AG09309 (cell line): ENCODE measurements around the gene GOSR2.

ENCODE experiments used
- DNase-seq: peaks from one replicate; pipeline ENCODE4 v3.0.0-alpha.2; 2010; ENCODE audit warnings: low read depth
- H3K4me3 ChIP-seq: 2 replicates; pipeline ENCODE4 v1.5.1; 2011; ENCODE audit warnings: mild to moderate bottlenecking, low read depth, low read length, moderate library complexity; ENCODE audit not compliant: control insufficient read depth
- TF ChIP-seq, protein P1 (sequence below): IDR thresholded peaks from 2 replicates; pipeline ENCODE4 v1.5.1; 2011; ENCODE audit warnings: mild to moderate bottlenecking, low read depth, low read length, inconsistent platforms; ENCODE audit not compliant: insufficient read depth, control insufficient read depth; ENCODE audit errors: missing control alignments

Gene GOSR2

DNA sequence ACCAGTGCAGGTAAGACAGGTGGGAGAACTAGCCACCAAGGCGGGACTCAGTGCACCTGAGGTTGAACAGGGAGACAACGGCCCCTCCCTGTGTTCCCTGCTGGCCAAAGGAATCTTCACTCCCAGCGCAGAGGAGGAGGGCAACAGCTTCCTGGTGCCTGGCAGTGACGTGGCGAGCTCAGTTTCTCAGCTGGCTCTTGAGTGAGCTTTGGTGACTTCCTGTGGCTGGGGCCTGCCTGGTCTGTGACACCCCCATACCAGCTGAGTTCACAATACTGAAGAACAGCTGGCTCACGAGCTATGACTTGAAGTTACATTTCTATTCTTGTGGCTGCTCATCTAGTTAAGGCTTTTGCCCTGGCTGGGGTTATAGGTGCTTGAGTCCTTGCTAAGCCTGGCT is 45.5 kb upstream of the GOSR2 start:
- no peak overlapping the region for H3K4me3 ChIP-seq
- DNase-seq = no peak
- TF ChIP-seq, protein P1, sequence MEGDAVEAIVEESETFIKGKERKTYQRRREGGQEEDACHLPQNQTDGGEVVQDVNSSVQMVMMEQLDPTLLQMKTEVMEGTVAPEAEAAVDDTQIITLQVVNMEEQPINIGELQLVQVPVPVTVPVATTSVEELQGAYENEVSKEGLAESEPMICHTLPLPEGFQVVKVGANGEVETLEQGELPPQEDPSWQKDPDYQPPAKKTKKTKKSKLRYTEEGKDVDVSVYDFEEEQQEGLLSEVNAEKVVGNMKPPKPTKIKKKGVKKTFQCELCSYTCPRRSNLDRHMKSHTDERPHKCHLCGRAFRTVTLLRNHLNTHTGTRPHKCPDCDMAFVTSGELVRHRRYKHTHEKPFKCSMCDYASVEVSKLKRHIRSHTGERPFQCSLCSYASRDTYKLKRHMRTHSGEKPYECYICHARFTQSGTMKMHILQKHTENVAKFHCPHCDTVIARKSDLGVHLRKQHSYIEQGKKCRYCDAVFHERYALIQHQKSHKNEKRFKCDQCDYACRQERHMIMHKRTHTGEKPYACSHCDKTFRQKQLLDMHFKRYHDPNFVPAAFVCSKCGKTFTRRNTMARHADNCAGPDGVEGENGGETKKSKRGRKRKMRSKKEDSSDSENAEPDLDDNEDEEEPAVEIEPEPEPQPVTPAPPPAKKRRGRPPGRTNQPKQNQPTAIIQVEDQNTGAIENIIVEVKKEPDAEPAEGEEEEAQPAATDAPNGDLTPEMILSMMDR = no peak

DNA sequence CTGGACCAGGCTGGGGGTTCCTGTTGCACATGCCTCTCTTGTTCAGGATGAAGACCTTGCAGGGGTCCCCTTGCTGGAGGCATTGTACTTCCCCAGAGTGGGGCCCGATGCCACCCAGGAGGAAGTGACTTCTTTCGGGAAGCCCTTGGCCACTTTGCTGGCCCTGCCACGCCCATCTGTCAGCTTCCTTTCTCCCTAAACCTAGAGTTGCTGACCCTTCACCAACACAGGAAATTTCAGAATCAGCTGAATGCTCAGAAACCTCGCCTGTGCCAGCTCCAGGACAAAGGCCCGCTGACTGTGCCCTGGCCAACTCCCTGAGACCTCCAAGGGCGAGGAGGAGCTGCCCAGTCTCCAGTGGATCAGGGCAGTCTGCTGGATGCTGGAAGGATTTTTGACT is 44.9 kb upstream of the GOSR2 start:
- no peak for DNase-seq
- no peak overlapping the region for H3K4me3 ChIP-seq
- TF ChIP-seq, protein P1 = no peak

- TF ChIP-seq, protein P1 = no peak
- no peak overlapping the region for H3K4me3 ChIP-seq
Measured at GRCh38 chr17:46879101-46879500, 43.9 kb upstream of the GOSR2 start.

GRCh38 chr17:46881015-46881414 is 41.9 kb upstream of the GOSR2 start:
- H3K4me3 ChIP-seq = no peak overlapping the region
- no peak for DNase-seq
- TF ChIP-seq, protein P1 = no peak

More at GRCh38 chr17:46879101-46879500, 43.9 kb upstream of the GOSR2 start:
- DNase-seq = no peak

GRCh38 chr17:46882666-46883065 is 40.3 kb upstream of the GOSR2 start:
- DNase-seq = no peak
- TF ChIP-seq, protein P1 = no peak
- H3K4me3 ChIP-seq = no peak overlapping the region

DNA sequence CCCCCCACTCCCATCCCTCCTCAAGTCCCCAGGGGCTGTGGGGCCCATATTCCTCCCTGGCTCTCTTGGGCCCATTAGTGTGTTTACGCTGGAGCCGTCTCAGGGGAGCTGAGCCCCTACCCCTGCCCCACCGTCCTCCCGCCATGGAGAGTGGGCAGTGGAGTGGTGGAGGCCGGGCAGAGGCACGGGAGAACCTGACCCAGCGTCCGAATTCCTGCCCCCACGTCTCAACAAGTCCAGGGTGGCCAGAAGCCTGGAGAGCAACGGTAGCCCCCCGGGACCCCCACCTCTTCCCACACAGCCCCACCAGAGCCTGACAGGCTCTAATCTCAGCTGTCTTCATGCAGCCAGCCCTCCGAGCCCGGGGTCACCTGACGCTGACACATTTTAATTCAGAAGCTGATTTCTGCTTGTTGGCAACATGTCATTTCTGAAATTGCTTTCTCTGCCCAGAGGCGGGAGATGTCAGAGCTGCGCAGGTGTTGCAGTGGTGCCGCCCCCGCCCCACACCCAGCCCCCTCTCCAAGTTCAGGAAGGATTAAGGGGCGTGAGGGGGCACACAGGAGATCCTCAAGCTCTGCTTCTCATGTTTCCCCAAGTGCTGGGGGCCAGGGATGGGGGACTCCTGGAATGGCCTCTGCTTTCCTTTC is 39.0 kb upstream of the GOSR2 start:
- no peak for DNase-seq
- no peak overlapping the region for H3K4me3 ChIP-seq
- TF ChIP-seq, protein P1 = no peak
